T-helper 2 cell (primary cell): Measurements from ENCODE around the gene FOXM1.
A peak's percentile ranks its signal among the peaks of the same experiment; 100 is the strongest.
"Not testable (repeated sequence)": the region's sequence is repeated elsewhere in the genome, so short reads cannot be mapped to it uniquely, and the experiment has no call there.

Experiments used
- DNase-seq, 5 experiments: peaks; one replicate each; pipeline versions ENCODE4 v3.0.0 to v3.0.0-alpha.2; 2012 to 2022

Gene FOXM1

DNA sequence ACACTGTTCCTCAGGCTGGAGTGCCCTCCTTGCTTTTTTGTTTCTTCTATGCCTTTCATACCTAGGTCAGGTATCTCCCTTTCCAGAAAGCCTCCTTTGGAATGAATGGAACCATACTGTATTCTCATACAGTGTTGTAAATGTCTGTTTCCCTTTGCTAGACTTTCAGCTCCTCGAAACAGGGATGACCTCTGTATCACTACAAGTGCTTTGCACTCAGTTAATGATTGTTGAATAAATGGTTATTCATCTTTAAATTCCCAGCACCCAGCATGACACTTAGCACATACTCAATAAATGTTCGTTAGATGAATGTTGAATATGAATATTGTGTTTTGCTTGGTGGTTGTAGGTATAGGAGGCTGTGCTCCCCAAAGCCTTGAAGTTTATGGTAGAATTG is 7.8 kb upstream of the FOXM1 start:
- DNase-seq = no peak

GRCh38 chr12:2879853-2880252 is 2.9 kb upstream of the FOXM1 start:
- DNase-seq = peak in 1 of 5 experiments; percentile 9

- DNase-seq = peak in 2 of 5 experiments; percentile 5 to 47
Measured at GRCh38 chr12:2877953-2878732, 1.2 kb upstream of the FOXM1 start.

DNA sequence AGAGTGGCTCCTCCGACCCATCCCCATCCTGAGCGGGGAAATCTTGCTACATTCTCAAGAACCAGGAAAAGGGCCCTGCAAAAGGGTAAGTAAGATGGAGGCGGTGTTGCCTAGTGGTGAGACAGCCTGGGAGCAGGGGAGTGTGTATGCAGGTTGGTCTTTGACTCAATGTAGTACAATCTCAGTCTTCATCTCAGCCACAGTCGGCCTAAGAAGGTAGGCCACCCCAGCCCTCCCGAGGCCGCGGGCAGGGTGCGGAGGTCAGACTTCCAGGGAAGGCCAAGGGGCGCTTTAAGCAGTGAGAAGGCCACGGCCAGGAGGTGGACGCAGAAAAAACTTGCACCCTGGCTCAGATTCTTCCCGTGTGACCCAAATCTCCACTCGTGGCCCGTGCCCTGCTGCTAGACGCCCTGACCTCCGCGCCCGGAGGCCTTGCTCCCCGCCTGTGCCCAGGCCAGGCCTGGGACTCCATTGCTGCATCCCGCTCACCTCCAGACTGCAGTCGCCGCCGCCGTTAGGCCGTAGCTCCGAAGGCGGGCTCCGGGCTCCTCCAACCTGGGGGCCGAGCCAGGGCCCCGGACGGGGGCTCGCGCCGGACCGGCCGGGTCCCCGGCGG is 435 bp downstream of the FOXM1 start:
- DNase-seq = peak in 1 of 5 experiments; percentile 70

- DNase-seq = not testable (repeated sequence)
Measured at GRCh38 chr12:2868986-2869632, 7.9 kb downstream of the FOXM1 start.

DNA sequence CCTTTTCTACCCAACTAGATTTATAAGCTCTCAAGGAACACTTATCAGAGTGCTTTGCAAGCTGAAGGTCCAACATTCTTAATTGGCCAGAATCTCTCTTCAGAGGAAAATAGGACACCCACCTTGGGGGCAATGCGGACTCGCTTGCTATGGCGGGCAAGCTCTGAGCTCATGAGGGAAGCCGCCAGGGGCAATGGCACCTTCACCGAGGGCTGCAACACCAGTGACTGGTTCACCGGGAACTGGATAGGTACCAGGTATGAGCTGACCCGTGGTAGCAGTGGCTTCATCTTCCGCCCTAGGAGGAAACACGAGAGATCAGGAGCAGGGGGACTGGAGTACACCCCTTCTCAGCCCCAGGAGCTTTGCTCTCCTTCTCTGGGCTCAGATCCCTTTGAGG is 12.8 kb downstream of the FOXM1 start:
- no peak for DNase-seq

- DNase-seq = not testable (repeated sequence)
Measured at GRCh38 chr12:2863402-2863801, 13.6 kb downstream of the FOXM1 start.

GRCh38 chr12:2862876-2863275 is 14.1 kb downstream of the FOXM1 start:
- DNase-seq = no peak

DNA sequence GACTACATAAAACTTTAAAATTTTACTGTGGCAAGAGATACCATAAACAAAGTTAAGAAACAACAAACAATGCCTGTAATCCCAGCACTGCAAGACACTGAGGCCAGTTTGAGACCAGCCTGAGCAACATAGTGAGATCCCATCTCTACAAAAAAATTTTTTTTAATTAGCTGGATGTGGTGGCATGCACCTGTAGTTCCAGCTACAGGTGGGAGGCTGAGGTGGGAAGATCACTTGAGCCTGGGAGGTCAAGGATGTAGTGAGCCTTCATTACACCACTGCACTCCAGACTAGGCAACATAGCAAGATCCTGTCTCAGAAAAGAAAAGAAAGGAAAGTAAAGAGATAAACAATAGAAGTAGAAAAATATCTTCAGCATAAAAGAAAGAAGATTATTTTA is 16.8 kb downstream of the FOXM1 start:
- no peak for DNase-seq

DNA sequence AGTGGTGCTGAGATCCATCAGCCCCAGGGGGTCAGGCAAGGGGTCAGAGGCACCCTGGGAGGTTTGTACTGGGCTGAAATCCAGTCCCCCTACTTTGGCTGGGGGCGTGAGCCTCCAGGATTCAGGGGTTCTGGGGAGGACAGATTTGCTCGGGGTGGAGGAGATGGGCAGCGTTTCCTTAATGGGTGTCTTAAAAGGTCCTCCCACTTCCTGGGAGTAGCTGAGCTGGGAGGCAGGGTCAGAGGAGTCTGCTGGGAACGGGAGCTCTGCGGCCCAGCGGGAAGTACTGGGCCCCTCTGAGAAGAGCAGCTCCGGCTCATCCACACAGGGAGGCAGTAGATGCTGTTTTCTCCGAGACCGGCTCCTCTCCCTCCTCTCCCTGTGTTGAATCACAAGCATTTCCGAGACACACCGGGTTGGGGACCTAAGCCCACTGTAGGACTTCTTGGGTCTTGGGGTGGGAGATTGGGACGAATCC is 18.0 kb downstream of the FOXM1 start:
- no peak for DNase-seq

DNA sequence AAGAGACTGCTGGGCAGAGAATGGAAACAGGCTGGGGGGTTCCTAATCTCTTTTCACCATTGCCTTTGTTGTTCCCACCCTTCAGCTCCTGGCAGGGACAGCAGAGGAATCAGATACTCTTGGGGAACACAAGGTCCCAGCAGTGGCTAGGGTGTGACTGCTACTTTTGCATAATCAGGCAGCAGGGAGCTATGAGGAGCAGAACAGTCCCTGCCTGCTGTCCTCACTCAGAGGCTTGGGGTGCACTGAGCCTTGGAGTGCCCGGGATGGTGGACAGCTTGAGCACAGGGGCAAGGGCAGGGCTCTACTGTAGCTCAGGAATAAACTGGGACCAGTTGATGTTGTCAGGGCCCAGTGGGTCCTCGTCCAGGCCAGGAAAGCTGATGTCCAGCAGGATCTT is 18.6 kb downstream of the FOXM1 start:
- DNase-seq = no peak

GRCh38 chr12:2857576-2857975 is 19.4 kb downstream of the FOXM1 start:
- DNase-seq = no peak

DNA sequence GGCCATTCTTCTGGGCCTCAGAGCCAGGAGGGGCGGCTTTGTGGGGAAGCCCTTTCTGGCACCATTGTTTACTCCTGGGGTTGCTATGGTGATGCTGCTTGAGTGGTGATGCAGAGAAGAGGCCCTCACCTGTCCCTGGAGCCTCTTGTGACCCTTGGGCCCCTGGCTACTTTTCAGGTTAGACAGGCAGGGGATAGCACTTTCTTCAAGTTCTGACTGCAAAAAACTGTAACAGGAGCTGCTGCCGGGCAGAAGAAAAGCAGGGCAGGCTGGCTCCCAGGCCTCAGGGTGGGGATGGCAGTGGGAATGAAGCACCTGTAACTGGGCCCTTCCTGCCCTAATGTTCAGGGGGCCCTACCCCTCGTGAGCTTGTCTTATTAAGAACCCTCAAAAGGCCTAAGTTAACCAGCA is 19.9 kb downstream of the FOXM1 start, which contains the start of gene TEX52:
TSS of gene TEX52 (minus strand) at position 19 of the 411 bp plus-strand sequence. CDS start at position 6, 13 bp downstream.
- no peak for DNase-seq

DNA sequence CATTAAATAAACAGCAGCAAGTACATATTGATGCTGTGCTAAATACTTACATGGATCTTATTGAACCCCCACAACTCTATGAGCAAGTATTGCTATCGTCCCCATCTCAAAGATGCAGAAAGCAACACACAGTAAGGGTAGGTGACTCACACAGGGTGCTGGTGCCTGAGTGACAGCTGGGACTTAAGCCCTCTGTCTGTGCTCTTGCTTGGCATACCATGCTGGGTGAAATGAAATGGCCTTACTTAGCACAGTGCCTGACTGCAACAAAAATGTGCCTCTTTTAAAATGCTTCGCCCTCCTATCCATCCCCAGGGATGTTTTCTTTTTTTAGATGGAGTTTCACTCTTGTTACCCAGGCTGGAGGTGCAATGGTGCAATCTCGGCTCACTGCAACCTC is 20.9 kb downstream of the FOXM1 start:
- no peak for DNase-seq

- no peak for DNase-seq
Measured at GRCh38 chr12:2855546-2855945, 21.4 kb downstream of the FOXM1 start.

GRCh38 chr12:2854669-2855453 is 22.1 kb downstream of the FOXM1 start:
- no peak for DNase-seq

DNA sequence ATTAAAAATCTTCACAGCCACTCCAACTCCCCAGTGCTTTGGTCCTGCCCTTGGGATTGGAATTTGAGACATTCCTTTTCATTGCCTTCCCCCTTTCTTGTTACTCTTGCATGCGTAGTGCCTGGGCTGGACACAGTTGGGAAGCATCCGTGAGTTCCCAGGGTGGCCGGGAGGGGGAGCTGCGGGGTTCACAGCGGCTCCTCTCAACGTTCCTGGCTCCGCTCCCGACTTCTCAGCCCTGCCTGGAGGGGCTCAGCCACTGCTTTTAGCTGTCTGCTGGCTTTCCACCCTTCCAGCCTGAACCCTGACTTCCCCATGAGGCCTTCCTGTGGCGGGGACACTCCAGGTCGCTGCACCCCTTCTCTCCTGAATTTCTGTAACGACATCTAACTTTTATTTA is 23.3 kb downstream of the FOXM1 start:
- DNase-seq = peak in 4 of 5 experiments; percentile 15 to 36 (median 20)

DNA sequence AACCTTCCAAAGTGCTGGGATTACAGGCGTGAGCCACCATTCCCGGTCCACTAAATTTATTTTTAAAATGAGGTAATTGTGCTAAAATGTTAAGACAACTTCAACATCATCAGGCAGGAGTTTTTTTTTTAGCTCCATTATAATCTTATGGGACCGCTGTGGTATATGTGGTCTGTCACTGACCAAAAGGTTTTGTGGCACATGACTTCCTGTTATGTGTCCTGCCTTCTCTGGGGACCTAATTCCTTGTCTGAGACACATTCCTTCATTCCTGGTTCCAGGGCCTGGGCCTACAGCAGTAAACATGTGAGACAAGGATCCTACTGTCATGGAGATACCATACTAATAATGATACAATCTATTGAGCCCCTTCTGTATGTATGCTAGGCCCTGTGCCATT is 25.0 kb downstream of the FOXM1 start:
- DNase-seq = no peak

DNA sequence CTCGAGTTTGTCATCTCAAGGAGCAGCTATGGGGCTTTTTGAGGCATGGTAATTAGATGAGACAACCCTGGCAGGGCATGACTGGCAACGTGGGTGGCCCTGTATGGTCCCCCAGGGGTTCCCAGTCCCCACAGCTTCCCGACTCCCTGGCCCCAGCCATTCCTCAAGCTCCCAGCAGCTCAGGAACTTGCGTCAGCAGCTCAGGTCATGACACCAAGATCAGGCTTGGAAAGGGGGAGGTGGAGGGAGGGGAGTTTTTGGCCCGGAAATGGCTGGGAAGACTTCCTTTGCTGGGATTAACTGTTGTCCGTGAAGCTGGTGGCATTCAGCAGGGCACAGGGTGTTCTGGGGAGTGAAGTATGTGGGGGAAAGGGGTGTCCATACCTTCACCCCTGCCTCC is 31.7 kb downstream of the FOXM1 start:
- DNase-seq = no peak

DNA sequence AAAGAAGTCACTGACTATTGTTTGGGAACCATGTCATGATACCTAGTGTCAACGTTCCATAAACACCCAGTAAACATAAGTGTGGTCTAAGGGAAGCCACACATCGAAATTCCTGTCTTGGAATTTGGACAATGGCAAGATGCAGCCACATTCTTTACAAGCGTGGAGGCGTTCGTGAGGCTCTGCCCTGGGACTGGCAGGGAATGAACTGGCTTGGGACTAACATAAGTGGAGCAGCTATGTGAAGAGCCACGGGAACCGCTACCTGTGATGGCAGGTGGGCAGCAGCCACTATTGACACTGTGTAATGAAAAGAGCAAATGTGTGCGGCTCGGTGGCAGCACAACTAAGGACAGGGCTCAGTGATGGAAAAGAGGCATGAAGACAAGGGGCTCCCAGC is 32.2 kb downstream of the FOXM1 start:
- DNase-seq = no peak

GRCh38 chr12:2842948-2843347 is 34.0 kb downstream of the FOXM1 start:
- no peak for DNase-seq

GRCh38 chr12:2841056-2841650 is 35.8 kb downstream of the FOXM1 start:
- no peak for DNase-seq
